ENCODE measurements around the gene CERCAM. TPM values are rescaled to one million over a fixed set of nuclear protein-coding genes. Genes with fewer than 3 reads are reported as not detected.

The CERCAM gene
- 400 and 569 TPM in 2 replicates for total RNA-seq

GRCh38 chr9:128420651-128421481 is at the start of gene CERCAM:
Gene CERCAM (plus strand): TSS chr9:128420857. CDS start chr9:128420878, 21 bp downstream.

GRCh38 chr9:128455849-128456612 is 35.4 kb downstream of the CERCAM start, which contains the start of gene ODF2:
Gene ODF2 (plus strand): TSS chr9:128456006. CDS start chr9:128456092, 86 bp downstream.

Other genes starting within 250 kb of the CERCAM start
- gene CIZ1, start 229.3 kb upstream of the CERCAM start, total RNA-seq: 46.3 and 61.1 TPM in 2 replicates
- 5.6 and 33.4 TPM in 2 replicates for gene DNM1, start 217.5 kb upstream of the CERCAM start, total RNA-seq
- 107 and 123 TPM in 2 replicates for gene GOLGA2, start 144.8 kb upstream of the CERCAM start, total RNA-seq
- 23.5 and 38.1 TPM in 2 replicates for gene SWI5, start 144.6 kb upstream of the CERCAM start, total RNA-seq
- gene TRUB2, start 98.4 kb upstream of the CERCAM start, total RNA-seq: 15.7 and 22.2 TPM in 2 replicates
- gene COQ4, start 98.0 kb upstream of the CERCAM start, total RNA-seq: 38.7 and 44.8 TPM in 2 replicates
- gene SLC27A4, start 80.3 kb upstream of the CERCAM start, total RNA-seq: 9.0 and 26.0 TPM in 2 replicates
- 22.0 and 41.8 TPM in 2 replicates for gene URM1, start 49.5 kb upstream of the CERCAM start, total RNA-seq
- gene ODF2, start 35.1 kb downstream of the CERCAM start, total RNA-seq: 27.7 and 41.2 TPM in 2 replicates
- 16.1 and 30.6 TPM in 2 replicates for gene GLE1, start 83.9 kb downstream of the CERCAM start, total RNA-seq
- 309 and 444 TPM in 2 replicates for gene SPTAN1, start 131.7 kb downstream of the CERCAM start, total RNA-seq
- gene DYNC2I2, start 236.0 kb downstream of the CERCAM start, total RNA-seq: 48.3 and 59.6 TPM in 2 replicates